RCC 7860 (cell line): ENCODE data around the gene PLAU.
A peak's percentile ranks its signal among the peaks of the same experiment; 100 is the strongest.
"Not testable (repeated sequence)": the region's sequence is repeated elsewhere in the genome, so short reads cannot be mapped to it uniquely, and the experiment has no call there.

Experiments
- DNase-seq: peaks from one replicate; pipeline ENCODE4 v3.0.0-alpha.2; 2015; ENCODE audit warnings: low spot score
- FAIRE-seq: peaks from 2 replicates; lab custom pipeline; 2012; peaks lifted over from hg19 to GRCh38; lab: Jason Lieb, UNC

Gene PLAU

DNA sequence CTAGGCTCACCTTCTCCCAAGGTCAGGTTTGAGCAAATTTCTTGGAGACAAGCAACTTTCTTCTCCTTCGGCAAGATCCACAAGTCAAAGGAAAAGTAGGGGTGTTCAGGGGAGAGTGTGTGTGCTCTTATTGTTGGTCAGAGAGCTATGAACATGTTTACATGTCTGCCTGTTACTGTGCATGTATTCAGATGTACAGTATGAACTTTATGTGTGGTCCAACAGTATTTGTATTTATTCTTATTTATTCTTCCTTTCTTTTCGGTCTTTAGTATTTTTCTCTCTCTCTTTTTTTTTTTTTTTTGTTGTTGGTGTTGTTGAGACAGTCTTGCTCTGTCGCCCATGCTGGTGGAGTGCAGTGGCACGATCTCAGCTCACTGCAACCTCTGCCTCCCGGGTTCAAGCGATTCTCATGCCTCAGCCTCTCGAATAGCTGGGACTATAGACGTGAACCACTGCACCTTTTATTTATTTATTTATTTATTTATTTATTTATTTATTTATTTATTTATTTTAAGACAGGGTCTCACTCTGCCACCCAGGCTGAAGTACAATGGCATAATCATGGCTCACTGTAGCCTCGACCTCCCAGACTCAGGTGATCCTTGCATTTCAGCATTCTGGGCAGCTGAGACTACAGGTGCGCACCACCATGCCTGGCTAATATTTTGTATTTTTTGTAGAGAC lies 38.2 kb downstream of the PLAU start:
- no peak for DNase-seq
- no peak for FAIRE-seq

DNA sequence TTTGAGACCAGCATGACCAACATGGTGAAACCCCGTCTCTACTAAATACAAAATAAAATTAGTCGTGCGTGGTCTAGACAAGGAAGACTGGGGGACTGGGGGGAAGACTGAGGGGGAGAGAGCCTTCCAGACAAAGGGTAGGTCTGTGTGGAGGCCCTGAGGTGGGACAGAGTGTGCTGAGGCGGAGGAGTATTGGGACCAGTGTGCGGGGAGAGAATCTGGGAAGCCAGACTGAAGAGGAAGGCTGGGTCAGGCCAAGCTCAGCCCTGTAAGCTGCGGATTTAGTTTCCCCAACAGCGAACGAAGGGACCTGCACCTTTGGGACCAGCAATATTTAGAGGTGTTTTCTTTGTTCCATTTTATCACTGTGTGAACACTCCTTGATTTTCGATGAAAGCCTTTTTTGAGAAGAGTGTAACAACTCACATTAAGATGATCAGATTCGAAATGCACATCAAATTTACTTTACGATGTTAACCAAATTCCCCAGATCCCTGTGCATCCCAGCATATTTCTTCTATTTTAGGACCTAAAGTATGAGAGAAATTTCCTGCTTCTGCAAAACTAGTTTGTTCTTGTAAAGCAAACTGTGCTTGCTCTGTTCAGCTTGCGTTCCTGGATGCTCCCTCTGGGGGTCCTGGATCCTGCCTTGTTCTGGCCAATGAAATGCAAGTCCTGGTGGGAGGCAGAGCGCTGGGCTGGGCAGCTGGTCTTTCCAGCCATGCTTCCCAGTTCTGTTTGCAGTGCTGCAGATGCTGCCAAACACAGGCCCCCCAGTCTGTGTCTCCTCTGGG lies 39.4 kb downstream of the PLAU start:
- DNase-seq, result no peak
- no peak for FAIRE-seq

DNA sequence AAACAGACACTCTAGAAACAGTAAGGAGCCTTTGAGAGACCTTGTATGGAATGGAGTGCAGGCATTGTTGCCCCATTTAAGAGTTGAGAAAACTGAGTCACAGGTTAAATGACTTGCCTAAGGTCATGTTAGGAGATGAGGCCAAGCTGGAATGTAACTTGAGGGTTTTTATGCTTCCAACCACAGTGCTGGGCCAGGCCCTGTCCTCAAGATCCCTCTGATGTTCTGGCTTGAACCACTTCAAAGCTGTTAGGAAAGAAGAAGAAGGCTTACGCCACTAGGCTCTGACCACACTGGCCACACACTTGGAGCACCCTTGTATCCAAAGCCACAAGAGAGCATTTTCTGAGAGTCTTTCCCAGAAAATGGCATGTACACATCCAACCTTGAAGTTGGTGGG lies 42.7 kb downstream of the PLAU start:
- peak; percentile 46 for DNase-seq
- FAIRE-seq, result peak; percentile 31

DNA sequence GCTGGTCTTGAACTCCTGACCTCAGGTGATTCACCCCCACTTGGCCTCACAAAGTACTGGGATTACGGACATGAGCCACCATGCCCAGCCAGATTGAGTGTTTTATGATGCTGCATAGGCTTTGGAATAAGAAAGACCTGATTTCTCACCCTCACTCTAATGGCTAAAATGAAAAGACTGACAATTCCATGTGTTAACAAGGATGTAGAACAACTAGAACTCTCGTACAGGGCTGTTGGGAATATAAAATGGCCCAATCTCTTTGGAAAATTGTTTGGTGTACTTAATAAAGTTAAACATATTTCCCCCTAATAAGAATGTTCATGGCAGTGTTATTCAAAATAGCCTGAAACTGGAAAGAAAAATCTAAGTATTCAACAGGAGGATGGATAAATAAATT lies 43.8 kb downstream of the PLAU start:
- FAIRE-seq (no peak), DNase-seq (no peak)

DNA sequence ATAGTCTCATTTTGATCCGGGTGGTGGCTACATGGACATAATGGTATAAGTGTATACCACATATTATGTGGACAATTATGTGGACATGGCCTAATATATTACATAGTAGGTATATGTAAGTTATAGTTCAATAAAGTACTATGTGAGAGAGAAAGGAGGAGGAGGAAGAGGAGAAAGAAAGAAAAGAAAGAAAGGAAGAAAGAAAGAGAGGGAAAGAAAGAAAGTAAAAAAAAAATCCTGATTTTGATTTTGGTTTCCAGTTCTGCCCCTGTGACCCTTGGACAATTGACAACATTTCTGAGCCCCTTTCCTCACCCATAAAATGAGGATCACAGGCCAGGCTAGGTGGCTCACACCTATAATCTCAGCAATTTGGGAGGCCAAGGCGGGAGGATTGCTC lies 44.8 kb downstream of the PLAU start:
- DNase-seq, result no peak
- FAIRE-seq, result no peak

DNA sequence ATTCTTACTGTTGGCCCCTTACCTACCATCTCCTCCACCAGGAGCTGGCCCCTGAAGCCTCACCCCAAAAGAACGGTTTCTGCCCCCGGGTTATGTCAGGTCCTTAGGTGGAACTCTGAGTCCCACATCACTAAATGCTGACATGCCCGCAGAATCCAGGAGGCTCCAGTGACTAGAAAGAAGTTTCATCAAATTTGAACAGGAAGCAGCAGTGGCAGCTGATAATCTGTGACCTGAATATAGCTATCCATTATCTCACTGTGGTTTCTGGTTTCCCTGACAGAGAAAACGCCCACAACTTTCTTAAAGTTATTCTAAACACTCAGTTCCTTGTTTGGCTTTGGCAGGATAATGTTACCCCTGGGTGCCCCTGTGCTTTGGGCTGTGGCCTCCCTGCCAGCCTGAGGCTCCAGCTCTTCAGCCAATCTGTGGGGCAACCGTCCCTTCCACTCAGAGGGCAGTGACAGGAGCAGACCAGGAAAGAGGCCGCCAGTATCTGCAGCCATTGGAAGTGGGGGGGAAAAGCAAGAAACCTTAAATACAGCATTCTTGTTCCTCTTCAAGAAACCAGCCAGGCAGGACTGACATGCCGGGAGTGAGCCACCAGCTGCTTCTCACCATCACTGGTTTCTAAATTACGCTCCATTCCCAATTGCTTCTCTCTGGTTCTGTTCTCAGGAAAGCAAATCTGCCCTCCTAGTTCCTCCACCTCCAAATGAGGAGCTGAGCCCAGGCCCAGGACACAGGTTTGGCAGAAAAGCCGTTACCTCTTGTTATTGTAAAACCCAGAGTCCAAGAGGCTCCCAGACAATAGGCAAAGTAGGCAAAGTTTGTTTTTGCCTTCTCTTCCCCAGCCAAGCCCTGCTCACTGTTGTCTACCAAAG lies 45.8 kb downstream of the PLAU start:
- FAIRE-seq (peak; percentile 75), DNase-seq (peak; percentile 75)

DNA sequence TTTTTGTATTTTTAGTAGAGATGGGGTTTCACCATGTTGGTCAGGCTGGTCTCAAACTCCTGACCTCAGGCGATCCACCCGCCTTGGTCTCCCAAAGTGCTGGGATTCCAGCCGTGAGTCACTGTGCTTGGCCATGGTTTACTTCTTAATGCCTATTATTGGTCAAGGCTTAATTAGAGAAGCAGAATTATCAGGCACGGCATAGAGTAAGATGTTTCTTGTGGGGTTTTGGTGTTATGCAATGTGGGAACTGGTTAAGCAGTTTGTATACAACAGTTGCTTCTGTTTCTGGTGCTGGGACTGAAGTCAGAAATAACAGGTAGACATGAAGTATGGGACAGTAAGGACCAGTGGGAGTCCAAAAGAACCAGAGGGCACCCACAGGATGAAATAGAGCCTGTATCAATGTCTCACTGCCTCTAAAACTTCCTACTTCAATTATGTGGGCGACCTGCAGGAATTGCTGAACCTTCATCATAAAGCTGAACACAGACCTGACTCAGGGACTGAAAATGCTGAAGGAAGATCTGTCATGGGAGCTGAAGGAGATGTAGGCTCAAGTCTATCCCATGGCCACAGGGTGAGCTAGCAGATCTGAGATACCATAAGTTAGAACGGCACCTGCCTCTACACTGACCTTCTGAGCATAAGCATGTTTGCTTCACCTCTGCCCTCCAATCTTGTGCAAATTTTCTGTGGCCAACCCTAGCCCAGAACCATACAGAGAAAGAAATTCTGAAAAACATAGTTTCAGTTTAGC lies 48.7 kb downstream of the PLAU start:
- DNase-seq (no peak), FAIRE-seq (no peak)

DNA sequence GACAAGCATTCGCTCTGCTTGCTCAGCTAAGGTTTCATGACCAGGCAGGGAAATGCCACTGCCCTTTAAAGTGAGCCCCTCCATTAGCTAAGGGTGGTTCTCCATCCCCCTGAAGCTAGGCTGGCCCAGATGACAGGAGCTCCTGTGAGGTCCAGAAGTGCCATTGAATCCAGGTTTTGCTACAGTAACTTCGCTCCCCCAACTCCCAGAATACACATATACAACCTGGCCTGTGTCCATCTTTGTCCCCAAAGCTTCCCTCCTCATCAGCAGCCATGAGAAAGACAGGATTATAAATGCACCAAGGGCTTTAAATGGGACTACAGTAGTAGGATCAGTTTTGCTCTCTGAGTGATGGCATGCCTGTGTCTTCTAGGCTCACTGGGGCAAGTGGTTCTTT lies 51.5 kb downstream of the PLAU start:
- FAIRE-seq (no peak), DNase-seq (no peak)

DNA sequence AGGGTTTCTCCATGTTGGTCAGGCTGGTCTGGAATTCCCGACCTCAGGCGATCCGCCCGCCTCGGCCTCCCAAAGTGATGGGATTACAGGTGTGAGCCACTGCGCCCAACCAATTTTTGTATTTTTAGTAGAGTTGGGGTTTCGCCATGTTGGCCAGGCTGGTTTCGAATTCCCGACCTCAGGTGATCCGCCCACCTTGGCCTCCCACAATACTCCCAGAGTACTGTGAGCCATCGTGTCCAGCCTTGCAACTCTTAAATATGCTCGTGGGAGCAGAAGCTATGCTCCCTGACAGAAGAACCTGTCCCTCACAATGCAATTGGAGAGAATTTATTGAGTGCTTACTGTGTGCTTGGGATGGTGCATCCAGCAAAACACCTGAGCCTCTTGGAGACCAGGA lies 52.6 kb downstream of the PLAU start:
- FAIRE-seq, DNase-seq: not testable (repeated sequence)

DNA sequence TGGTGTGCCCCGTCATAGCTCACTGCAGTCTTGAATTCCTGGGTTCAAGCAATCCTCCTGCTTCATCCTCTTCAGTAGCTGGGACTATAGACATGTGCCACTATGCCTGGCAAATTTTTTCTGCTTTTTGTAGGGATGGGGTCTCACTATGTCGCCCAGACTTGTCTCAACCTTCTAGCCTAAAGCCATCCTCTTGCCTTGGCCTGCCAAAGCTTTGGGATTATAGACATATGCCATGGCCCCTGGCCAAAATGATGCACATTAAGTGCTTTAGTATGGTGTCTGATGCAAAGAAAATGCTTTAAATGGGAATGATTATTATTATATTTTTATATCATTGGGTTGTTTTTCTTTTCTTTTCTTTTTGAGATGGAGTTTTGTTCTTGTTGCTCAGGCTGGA lies 53.8 kb downstream of the PLAU start:
- DNase-seq (no peak), FAIRE-seq (no peak)

DNA sequence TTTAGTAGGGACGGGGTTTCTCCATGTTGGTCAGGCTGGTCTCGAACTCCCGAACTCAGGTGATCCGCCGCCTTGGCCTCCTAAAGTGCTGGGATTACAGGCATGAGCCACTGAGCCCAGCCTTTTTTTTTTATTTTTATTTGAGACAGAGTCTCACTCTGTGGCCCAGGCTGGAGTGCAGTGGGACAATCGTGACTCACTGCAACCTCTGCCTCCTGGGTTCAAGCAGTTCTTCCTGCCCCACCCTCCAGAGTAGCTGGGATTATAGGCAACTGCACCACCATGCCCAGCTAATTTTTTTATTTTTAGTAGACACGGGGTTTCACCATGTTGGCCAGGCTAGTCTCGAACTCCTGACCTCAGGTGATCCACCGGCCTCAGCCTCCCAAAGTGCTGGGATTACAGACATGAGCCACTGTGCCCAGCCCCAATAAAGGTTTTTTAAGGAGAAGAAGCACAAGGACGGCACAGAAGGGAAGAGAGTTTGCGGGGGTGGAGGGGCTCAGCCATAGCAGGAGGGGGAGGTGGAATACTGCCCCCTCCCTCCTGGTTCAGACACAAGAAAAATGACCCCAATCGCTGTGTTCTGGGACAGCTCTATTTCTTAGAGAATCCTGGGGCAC lies 54.4 kb downstream of the PLAU start:
- FAIRE-seq, result not testable (repeated sequence)

DNA sequence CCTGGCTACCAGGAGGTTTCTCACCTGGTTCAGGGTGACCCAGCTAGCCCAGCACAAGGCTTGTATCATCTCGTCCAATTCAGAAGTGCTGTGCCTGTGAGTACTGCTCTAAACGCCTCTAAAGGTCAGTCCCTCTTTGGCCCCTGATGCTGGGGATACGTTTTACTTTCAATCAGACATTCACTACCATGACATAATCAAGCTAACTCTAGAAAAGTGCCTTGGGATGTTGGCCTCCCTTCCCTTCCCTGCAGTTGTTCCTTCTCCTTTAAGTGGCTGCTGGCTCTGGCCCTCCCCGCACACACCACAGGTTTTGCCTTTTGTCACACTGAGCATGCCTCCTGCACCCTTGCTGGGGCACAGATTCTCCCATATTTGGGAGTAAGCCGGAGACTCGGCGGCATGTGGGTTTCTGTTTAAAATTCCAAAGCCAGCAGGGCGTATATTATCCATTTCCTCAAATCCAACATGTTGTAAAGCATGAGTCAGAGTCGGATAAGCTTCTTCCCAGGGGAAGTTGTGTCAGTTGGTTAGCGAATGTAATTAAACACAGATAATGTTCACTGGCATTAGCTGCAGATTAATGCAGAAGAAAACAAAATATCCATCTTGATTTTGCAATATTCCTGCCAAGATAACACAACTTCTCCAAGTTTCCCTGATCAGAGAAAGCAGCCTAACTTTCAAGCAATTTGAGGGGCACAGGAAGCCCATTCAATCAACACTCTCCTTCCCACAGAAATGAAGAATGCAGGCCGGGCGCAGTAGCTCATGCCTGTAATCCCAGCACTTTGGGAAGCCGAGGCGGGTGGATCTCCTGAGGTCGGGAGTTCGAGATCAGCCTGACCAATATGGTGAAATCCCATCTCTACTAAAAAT lies 55.2 kb downstream of the PLAU start:
- FAIRE-seq (peak; percentile 98), DNase-seq (peak; percentile 99)

More for the DNA sequence above, 54.4 kb downstream of the PLAU start:
- DNase-seq, result peak; percentile 70

DNA sequence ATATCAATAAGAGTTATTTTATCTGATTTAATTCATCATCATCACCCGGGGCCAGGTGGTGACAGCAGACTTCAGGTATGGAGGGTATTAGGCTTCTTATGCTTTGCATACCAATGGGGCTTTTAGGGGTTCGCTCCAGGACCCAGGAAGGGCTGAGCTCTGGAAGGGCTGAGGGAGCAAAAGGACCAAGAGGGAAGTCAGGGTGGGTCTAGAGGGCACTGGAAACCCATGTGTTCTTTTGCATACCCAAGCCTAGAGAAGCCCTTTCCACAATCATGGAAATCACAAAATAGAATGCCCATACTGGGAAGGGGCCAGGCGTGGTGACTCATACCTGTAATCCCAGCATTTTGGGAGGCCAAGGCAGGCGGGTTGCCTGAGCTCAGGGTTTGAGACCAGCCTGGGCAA lies 56.1 kb downstream of the PLAU start:
- FAIRE-seq (no peak), DNase-seq (no peak)
